ENCODE data around the gene PPP2R2D. TPM values are rescaled to one million over a fixed set of nuclear protein-coding genes. Genes with fewer than 3 reads are reported as not detected.

Gene PPP2R2D
- total RNA-seq, 1 donor from 2014 or later: 32.7 TPM

- ATAC-seq (ENCODE audit: low read depth) (no peak), DNase-seq (no peak)
- intact Hi-C loops (cut with micrococcal nuclease): no loop called here
- H3K9me3 Mint-ChIP-seq: no peaks in the 10 kb centered on the region
- peaks cover 13% of the 10 kb centered on the region for H3K27me3 Mint-ChIP-seq
- no peaks in the 10 kb centered on the region for H3K4me1 Mint-ChIP-seq
- CTCF ChIA-PET: no interaction called here
- POLR2A ChIA-PET: no interaction called here
- TF ChIP-seq CTCF (IDR thresholded peaks at IDR 0.05): no peak
- no peaks in the 10 kb centered on the region for H3K36me3 Mint-ChIP-seq (ENCODE audit: low read depth)
- no peak overlapping the region for H3K4me3 Mint-ChIP-seq
- no peak overlapping the region for H3K27ac Mint-ChIP-seq
Measured at GRCh38 chr10:132003282-132003924, 102.6 kb downstream of the PPP2R2D start.

- Mint-ChIP-seq H3K4me3 (no peak overlapping the region), H3K4me1 (no peaks in the 10 kb centered on the region), H3K27ac (no peak overlapping the region), H3K27me3 (peaks cover 13% of the 10 kb centered on the region), H3K9me3 (no peaks in the 10 kb centered on the region), H3K36me3 (ENCODE audit: low read depth) (no peaks in the 10 kb centered on the region)
- no peak for ATAC-seq (ENCODE audit: low read depth)
- ChIA-PET CTCF (no interaction called here), POLR2A (no interaction called here)
- intact Hi-C loops (cut with micrococcal nuclease): no loop called here
- no peak for DNase-seq
- TF ChIP-seq CTCF (IDR thresholded peaks at IDR 0.05): no peak
Measured at GRCh38 chr10:132004052-132004451, 103.2 kb downstream of the PPP2R2D start.

- intact Hi-C loops (cut with micrococcal nuclease): no loop called here
- H3K4me1 Mint-ChIP-seq: no peaks in the 10 kb centered on the region
- ChIA-PET POLR2A (no interaction called here), CTCF (no interaction called here)
- no peak for TF ChIP-seq CTCF (IDR thresholded peaks at IDR 0.05)
- peaks cover 13% of the 10 kb centered on the region for H3K27me3 Mint-ChIP-seq
- H3K9me3 Mint-ChIP-seq: no peaks in the 10 kb centered on the region
- H3K36me3 Mint-ChIP-seq (ENCODE audit: low read depth): no peaks in the 10 kb centered on the region
- ATAC-seq (ENCODE audit: low read depth) (no peak), DNase-seq (no peak)
- H3K4me3 Mint-ChIP-seq: no peak overlapping the region
- no peak overlapping the region for H3K27ac Mint-ChIP-seq
Measured at GRCh38 chr10:132005147-132005546, 104.3 kb downstream of the PPP2R2D start.

GRCh38 chr10:132006966-132007365 lies 106.2 kb downstream of the PPP2R2D start:
- Mint-ChIP-seq H3K9me3 (no peaks in the 10 kb centered on the region), H3K36me3 (ENCODE audit: low read depth) (no peaks in the 10 kb centered on the region), H3K4me3 (no peak overlapping the region), H3K27me3 (peaks cover 15% of the 10 kb centered on the region), H3K4me1 (no peaks in the 10 kb centered on the region), H3K27ac (no peak overlapping the region)
- no peak for ATAC-seq (ENCODE audit: low read depth)
- ChIA-PET CTCF (no interaction called here), POLR2A (no interaction called here)
- intact Hi-C loops (cut with micrococcal nuclease): no loop called here
- no peak for TF ChIP-seq CTCF (IDR thresholded peaks at IDR 0.05)
- DNase-seq: no peak

- ATAC-seq (ENCODE audit: low read depth) (no peak), DNase-seq (no peak)
- no peaks in the 10 kb centered on the region for H3K9me3 Mint-ChIP-seq
- intact Hi-C loops (cut with micrococcal nuclease): no loop called here
- H3K27me3 Mint-ChIP-seq: peaks cover 10% of the 10 kb centered on the region
- POLR2A ChIA-PET: no interaction called here
- H3K4me3 Mint-ChIP-seq: no peak overlapping the region
- TF ChIP-seq CTCF (IDR thresholded peaks at IDR 0.05): no peak
- no peaks in the 10 kb centered on the region for H3K4me1 Mint-ChIP-seq
- no peaks in the 10 kb centered on the region for H3K36me3 Mint-ChIP-seq (ENCODE audit: low read depth)
- CTCF ChIA-PET: no interaction called here
- no peak overlapping the region for H3K27ac Mint-ChIP-seq
Measured at GRCh38 chr10:132007681-132008080, 106.9 kb downstream of the PPP2R2D start.

Other genes with a start within 250 kb of the PPP2R2D start
- gene BNIP3, start 80.9 kb downstream of the PPP2R2D start, total RNA-seq: 9.9 and 10.6 TPM in 2 replicates
- 0.05 and 0.09 TPM in 2 replicates for gene JAKMIP3, start 164.9 kb downstream of the PPP2R2D start, total RNA-seq

Measured in activated B cell treated with CpG ODN at 0.5 μM for 24 hours (primary cell).